HG03439 (cell line): ENCODE data around the gene REPS2.

Experiments
- ATAC-seq: cut with Tn5 transposase; IDR thresholded peaks from one replicate; pipeline ENCODE4 v1.9.1; 2021; ENCODE audit warnings: mild to moderate bottlenecking, moderate library complexity; ENCODE audit not compliant: unreplicated experiment

The REPS2 gene

GRCh38 chrX:17077361-17077760 is 130.9 kb downstream of the REPS2 start:
- no peak for ATAC-seq

GRCh38 chrX:17078031-17078720 is 131.7 kb downstream of the REPS2 start:
- ATAC-seq = no peak

GRCh38 chrX:17081511-17081910 is 135.1 kb downstream of the REPS2 start:
- ATAC-seq = no peak

- no peak for ATAC-seq
Observed at GRCh38 chrX:17081968-17082367, 135.5 kb downstream of the REPS2 start.

GRCh38 chrX:17082831-17083230 is 136.4 kb downstream of the REPS2 start:
- no peak for ATAC-seq

GRCh38 chrX:17086317-17086716 is 139.9 kb downstream of the REPS2 start:
- ATAC-seq = no peak

- ATAC-seq = no peak
Observed at GRCh38 chrX:17095161-17095560, 148.7 kb downstream of the REPS2 start.

- no peak for ATAC-seq
Observed at GRCh38 chrX:17098516-17099247, 152.2 kb downstream of the REPS2 start.

GRCh38 chrX:17104433-17104832 is 158.0 kb downstream of the REPS2 start:
- ATAC-seq = no peak

- ATAC-seq = no peak
Observed at GRCh38 chrX:17120816-17121215, 174.4 kb downstream of the REPS2 start.

- no peak for ATAC-seq
Observed at GRCh38 chrX:17154001-17154400, 207.5 kb downstream of the REPS2 start.

GRCh38 chrX:17160975-17161374 is 214.5 kb downstream of the REPS2 start:
- no peak for ATAC-seq

GRCh38 chrX:17161991-17162390 is 215.5 kb downstream of the REPS2 start:
- no peak for ATAC-seq

GRCh38 chrX:17164079-17164478 is 217.6 kb downstream of the REPS2 start:
- no peak for ATAC-seq

GRCh38 chrX:17164941-17165340 is 218.5 kb downstream of the REPS2 start:
- no peak for ATAC-seq

GRCh38 chrX:17167915-17168314 is 221.5 kb downstream of the REPS2 start:
- ATAC-seq = no peak

GRCh38 chrX:17170973-17171372 is 224.5 kb downstream of the REPS2 start:
- no peak for ATAC-seq

- no peak for ATAC-seq
Observed at GRCh38 chrX:17174671-17175070, 228.2 kb downstream of the REPS2 start.

GRCh38 chrX:17182317-17182716 is 235.9 kb downstream of the REPS2 start:
- ATAC-seq = no peak

- no peak for ATAC-seq
Observed at GRCh38 chrX:17183566-17183965, 237.1 kb downstream of the REPS2 start.

- no peak for ATAC-seq
Observed at GRCh38 chrX:17185431-17185830, 239.0 kb downstream of the REPS2 start.

- no peak for ATAC-seq
Observed at GRCh38 chrX:17187136-17187756, 240.8 kb downstream of the REPS2 start.
